GM12891 (cell line): ENCODE data around the gene PANX3.

Experiments used
- PAX5 ChIP-seq: IDR thresholded peaks from 2 replicates; pipeline ENCODE4 v1.6.1; 2011; ENCODE audit warnings: low read length, moderate library complexity, mild to moderate bottlenecking; ENCODE audit not compliant: insufficient read depth, severe bottlenecking
- POLR2A ChIP-seq: IDR thresholded peaks from 2 replicates; pipeline ENCODE4 v1.6.1; 2011; ENCODE audit warnings: low read depth, low read length, control low read depth
- POLR2AphosphoS5 ChIP-seq: IDR thresholded peaks from 2 replicates; pipeline ENCODE4 v1.6.1; 2011; ENCODE audit warnings: low read depth, low read length, control low read depth
- POU2F2 ChIP-seq: IDR thresholded peaks from 2 replicates; pipeline ENCODE4 v1.6.1; 2011; ENCODE audit warnings: low read depth, mild to moderate bottlenecking, control low read depth, low read length, moderate library complexity
- SPI1 ChIP-seq: IDR thresholded peaks from 2 replicates; pipeline ENCODE4 v1.6.1; 2011; ENCODE audit warnings: low read depth, low read length, control low read depth
- TAF1 ChIP-seq: IDR thresholded peaks from 2 replicates; pipeline ENCODE4 v1.6.1; 2011; ENCODE audit warnings: low read depth, low read length, control low read depth

GRCh38 chr11:124667601-124668000, 56.4 kb downstream of the PANX3 start:
- TF ChIP-seq POLR2AphosphoS5: no peak
- no peak for TF ChIP-seq TAF1
- TF ChIP-seq POLR2A: no peak
- no peak for TF ChIP-seq POU2F2
- TF ChIP-seq SPI1: no peak
- TF ChIP-seq PAX5: no peak
